BLaER1 treated with 17β-estradiol and CSF1 and Interleukin-3, amounts not matched to agents 10 nM and 100 nM (cell line): ENCODE measurements around the gene ENAH.
A peak's percentile ranks its signal among the peaks of the same experiment; 100 is the strongest.

Experiments
- H3K27ac ChIP-seq, 11 experiments: shearing (Covaris generic); formaldehyde crosslinking; 2 replicates each; pipeline ENCODE4 v1.8.1; 2022
- H3K27me3 ChIP-seq, 11 experiments: shearing (Covaris generic); formaldehyde crosslinking; 2 replicates each; pipeline ENCODE4 v1.8.1; 2022
- H3K36me3 ChIP-seq, 11 experiments: shearing (Covaris generic); formaldehyde crosslinking; 2 replicates each; pipeline ENCODE4 v1.8.1; 2022
- H3K4me1 ChIP-seq, 10 experiments: shearing (Covaris generic); formaldehyde crosslinking; 2 replicates each; pipeline ENCODE4 v1.8.1; 2022
- H3K4me2 ChIP-seq, 11 experiments: shearing (Covaris generic); formaldehyde crosslinking; 2 replicates each; pipeline ENCODE4 v1.8.1; 2022
- H3K4me3 ChIP-seq, 10 experiments: shearing (Covaris generic); formaldehyde crosslinking; 2 replicates each; pipeline ENCODE4 v1.8.1; 2022
- H3K9ac ChIP-seq, 11 experiments: shearing (Covaris generic); formaldehyde crosslinking; 2 replicates each; pipeline ENCODE4 v1.8.1; 2022
- H3K9me3 ChIP-seq, 11 experiments: shearing (Covaris generic); formaldehyde crosslinking; replicated peaks in 1 of 11; 2 replicates each; pipeline ENCODE4 v1.8.1; 2022
- H4K20me1 ChIP-seq, 11 experiments: shearing (Covaris generic); formaldehyde crosslinking; 2 replicates each; pipeline ENCODE4 v1.8.1; 2022
- Cebpa-rat ChIP-seq, 11 experiments: shearing (Covaris generic); IDR thresholded peaks; 2 replicates each; pipeline ENCODE4 v1.8.1; 2022

ENAH gene

GRCh38 chr1:225471453-225472301, 181.2 kb downstream of the ENAH start:
- no peak for TF ChIP-seq Cebpa-rat (IDR thresholded peaks at IDR 0.05)
- Histone ChIP-seq H3K4me1 (peaks cover 31 to 87% (median 65%) of the 10 kb centered on the region in 10 experiments), H3K27ac (peak overlapping the region in 5 of 11 experiments; percentile 11 to 60 (median 29); a peak in 5 of 22 replicates), H3K4me2 (no peak overlapping the region; a peak in 2 of 22 replicates), H3K27me3 (no peaks in the 10 kb centered on the region), H3K9ac (no peak overlapping the region), H3K4me3 (no peak overlapping the region), H3K9me3 (peaks cover 0 to 14% (median 0%) of the 10 kb centered on the region in 11 experiments; a peak in 1 of 22 replicates), H3K36me3 (no peaks in the 10 kb centered on the region), H4K20me1 (no peaks in the 10 kb centered on the region)

DNA sequence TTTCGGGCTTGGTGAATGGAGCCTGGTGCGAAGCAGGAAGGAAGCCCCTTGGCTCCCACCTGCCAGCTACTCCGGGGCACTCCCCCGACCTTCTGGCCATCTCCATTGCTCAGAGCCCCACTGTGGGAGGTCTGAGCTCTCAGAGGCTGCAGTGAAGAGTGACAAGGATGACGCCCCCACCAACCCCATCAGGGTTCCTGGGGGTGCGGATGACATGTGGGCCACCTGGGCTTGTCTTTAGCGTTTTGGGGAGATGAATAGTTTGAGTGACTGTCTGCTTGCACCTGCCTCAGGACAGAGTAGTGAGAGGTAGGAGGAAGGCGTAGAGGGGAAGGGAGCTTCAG, 181.8 kb downstream of the ENAH start:
- no peaks in the 10 kb centered on the region for H3K36me3 ChIP-seq
- H3K9ac ChIP-seq: no peak overlapping the region
- H3K9me3 ChIP-seq: peaks cover 0 to 14% (median 0%) of the 10 kb centered on the region in 11 experiments; a peak in 1 of 22 replicates
- no peaks in the 10 kb centered on the region for H3K27me3 ChIP-seq
- H3K4me1 ChIP-seq: peaks cover 37 to 87% (median 69%) of the 10 kb centered on the region in 10 experiments
- H3K4me2 ChIP-seq: peak overlapping the region in 1 of 11 experiments; percentile 13; a peak in 2 of 22 replicates
- no peak for TF ChIP-seq Cebpa-rat (IDR thresholded peaks at IDR 0.05)
- no peaks in the 10 kb centered on the region for H4K20me1 ChIP-seq
- no peak overlapping the region for H3K4me3 ChIP-seq
- peak overlapping the region in 6 of 11 experiments; percentile 2 to 60 (median 32); a peak in 7 of 22 replicates for H3K27ac ChIP-seq

GRCh38 chr1:225470211-225471108, 182.5 kb downstream of the ENAH start:
- peak overlapping the region in 4 of 11 experiments; percentile 6 to 33 (median 16); a peak in 4 of 22 replicates for H3K4me2 ChIP-seq
- peak overlapping the region in 1 of 11 experiments; percentile 15; a peak in 1 of 22 replicates for H3K9ac ChIP-seq
- peaks cover 0 to 14% (median 0%) of the 10 kb centered on the region in 11 experiments; a peak in 1 of 22 replicates for H3K9me3 ChIP-seq
- no peak overlapping the region for H3K4me3 ChIP-seq
- no peaks in the 10 kb centered on the region for H4K20me1 ChIP-seq
- H3K36me3 ChIP-seq: no peaks in the 10 kb centered on the region
- H3K4me1 ChIP-seq: peaks cover 43 to 87% (median 73%) of the 10 kb centered on the region in 10 experiments
- TF ChIP-seq Cebpa-rat (IDR thresholded peaks at IDR 0.05): no peak
- H3K27me3 ChIP-seq: no peaks in the 10 kb centered on the region
- H3K27ac ChIP-seq: peak overlapping the region in 6 of 11 experiments; percentile 2 to 60 (median 34); a peak in 8 of 22 replicates

DNA sequence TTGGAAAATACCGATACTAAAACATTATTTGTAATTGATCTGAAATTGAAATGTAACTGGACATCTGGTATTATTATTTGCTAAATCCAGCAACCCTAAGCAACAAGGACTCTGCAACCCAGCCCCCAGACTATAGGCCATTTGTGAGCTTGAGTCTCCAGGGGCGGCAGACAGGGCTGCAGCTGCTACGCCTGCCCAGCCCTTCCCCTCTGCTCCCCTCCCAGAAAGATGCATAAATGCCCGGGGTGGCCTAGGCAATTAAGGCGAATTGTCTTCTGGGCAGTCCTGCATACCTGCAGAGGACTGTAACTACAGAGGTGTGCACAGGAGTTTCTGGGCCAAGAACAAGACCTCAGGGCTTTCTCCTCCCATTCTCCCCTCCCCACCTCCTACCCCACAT, 183.9 kb downstream of the ENAH start:
- peak overlapping the region in 8 of 11 experiments; percentile 17 to 95 (median 90); a peak in 14 of 22 replicates for H3K9ac ChIP-seq
- no peak for TF ChIP-seq Cebpa-rat (IDR thresholded peaks at IDR 0.05)
- peak overlapping the region in 3 of 10 experiments; percentile 57 to 67 (median 63); a peak in 3 of 20 replicates for H3K4me3 ChIP-seq
- no peaks in the 10 kb centered on the region for H4K20me1 ChIP-seq
- H3K27ac ChIP-seq: peak overlapping the region in 10 of 11 experiments; percentile 93 to 99 (median 96); a peak in 15 of 22 replicates
- peaks cover 0 to 14% (median 0%) of the 10 kb centered on the region in 11 experiments; a peak in 1 of 22 replicates for H3K9me3 ChIP-seq
- peak overlapping the region; percentile 86 to 100 (median 97) for H3K4me2 ChIP-seq
- H3K27me3 ChIP-seq: no peaks in the 10 kb centered on the region
- H3K36me3 ChIP-seq: no peaks in the 10 kb centered on the region
- peaks cover 46 to 88% (median 74%) of the 10 kb centered on the region in 10 experiments for H3K4me1 ChIP-seq

GRCh38 chr1:225468270-225469020, 184.5 kb downstream of the ENAH start:
- Histone ChIP-seq H3K9ac (peak overlapping the region; percentile 85 to 95 (median 90)), H3K9me3 (peaks cover 0 to 12% (median 0%) of the 10 kb centered on the region in 11 experiments; a peak in 1 of 22 replicates), H3K4me1 (peaks cover 49 to 88% (median 77%) of the 10 kb centered on the region in 10 experiments), H4K20me1 (no peaks in the 10 kb centered on the region), H3K36me3 (no peaks in the 10 kb centered on the region), H3K4me2 (peak overlapping the region; percentile 86 to 100 (median 97)), H3K4me3 (peak overlapping the region; percentile 54 to 72 (median 64)), H3K27me3 (no peaks in the 10 kb centered on the region), H3K27ac (peak overlapping the region; percentile 93 to 99 (median 96))
- TF ChIP-seq Cebpa-rat (IDR thresholded peaks at IDR 0.05): no peak

DNA sequence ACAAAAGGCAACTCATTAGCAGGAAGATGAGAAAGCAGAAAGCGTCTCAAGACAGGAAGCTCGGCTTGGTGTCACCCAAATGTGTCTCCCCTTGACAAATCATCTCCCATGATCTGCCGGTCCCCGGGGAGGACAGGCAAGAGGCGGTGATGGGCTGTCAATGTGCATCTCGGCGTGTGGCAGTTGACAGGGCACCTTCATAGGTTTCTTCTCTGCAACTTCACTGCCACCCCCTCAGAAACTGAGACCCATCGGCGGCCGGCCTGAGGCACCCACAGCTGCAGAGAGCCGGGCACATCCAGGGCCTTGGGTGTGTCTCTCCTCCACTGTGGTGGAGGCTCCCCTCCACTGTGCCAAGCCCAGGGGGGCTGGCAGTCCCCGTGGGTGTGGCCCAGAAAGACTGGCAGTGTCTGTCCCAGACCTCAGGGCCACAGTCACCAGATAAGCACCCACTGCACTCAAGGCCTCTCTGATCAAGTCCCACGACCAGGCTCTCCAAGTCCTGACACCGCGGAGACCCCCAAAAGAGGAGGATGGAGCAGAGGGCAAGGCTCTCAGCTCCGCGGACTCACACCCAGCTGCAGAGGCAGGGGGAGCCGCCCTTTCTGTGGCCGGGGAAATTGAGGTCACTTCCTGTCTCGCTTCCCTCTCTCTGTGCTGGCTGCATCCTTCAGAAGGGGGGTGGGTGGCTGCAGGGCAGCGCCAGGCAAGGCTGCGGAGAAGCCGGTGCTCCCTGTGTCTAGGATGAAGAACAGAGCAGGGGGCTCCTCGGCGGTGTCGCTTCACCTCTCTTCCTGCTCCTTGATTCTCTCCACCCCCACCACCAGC, 185.5 kb downstream of the ENAH start:
- Histone ChIP-seq H3K36me3 (no peaks in the 10 kb centered on the region), H3K4me1 (peaks cover 60 to 90% (median 81%) of the 10 kb centered on the region in 10 experiments), H3K9me3 (peaks cover 0 to 2% (median 0%) of the 10 kb centered on the region in 11 experiments; a peak in 1 of 22 replicates), H3K9ac (peak overlapping the region; percentile 85 to 95 (median 90)), H3K4me2 (peak overlapping the region; percentile 86 to 100 (median 97)), H4K20me1 (no peaks in the 10 kb centered on the region), H3K4me3 (peak overlapping the region; percentile 54 to 72 (median 64)), H3K27ac (peak overlapping the region; percentile 93 to 99 (median 96)), H3K27me3 (no peaks in the 10 kb centered on the region)
- no peak for TF ChIP-seq Cebpa-rat (IDR thresholded peaks at IDR 0.05)

DNA sequence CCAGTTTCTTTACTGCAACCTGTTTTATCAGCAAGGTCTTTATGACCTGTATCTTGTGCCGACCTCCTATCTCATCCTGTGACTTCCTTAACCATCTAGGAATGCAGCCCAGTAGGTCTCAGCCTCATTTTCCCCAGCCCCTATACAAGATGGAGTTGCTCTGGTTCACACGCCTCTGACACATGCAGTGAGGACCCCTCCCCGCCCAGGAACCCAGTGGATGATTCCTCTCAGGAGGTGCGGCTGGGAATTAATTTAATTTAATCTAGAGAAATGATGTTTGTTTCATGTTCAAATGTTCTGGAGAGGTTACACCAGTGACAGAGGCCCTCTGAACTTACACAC, 186.1 kb downstream of the ENAH start:
- TF ChIP-seq Cebpa-rat (IDR thresholded peaks at IDR 0.05): no peak
- Histone ChIP-seq H3K4me1 (peaks cover 65 to 95% (median 86%) of the 10 kb centered on the region in 10 experiments), H3K4me3 (peak overlapping the region; percentile 54 to 72 (median 64); a peak in 17 of 20 replicates), H3K27ac (peak overlapping the region; percentile 93 to 99 (median 96)), H3K9me3 (no peaks in the 10 kb centered on the region), H3K4me2 (peak overlapping the region; percentile 86 to 100 (median 97)), H4K20me1 (no peaks in the 10 kb centered on the region), H3K27me3 (no peaks in the 10 kb centered on the region), H3K9ac (peak overlapping the region; percentile 85 to 95 (median 90)), H3K36me3 (no peaks in the 10 kb centered on the region)
